K562 (cell line): ENCODE measurements around the gene ZNF330. TPM values are rescaled to one million over a fixed set of nuclear protein-coding genes. Genes with fewer than 3 reads are reported as not detected.

Experiments
- ATAC-seq: fragments of 200-7000 bp; cut with Tn5 transposase; 3 replicates; pipeline ENCODE4 v1.9.1; 2020; ENCODE audit warnings: moderate library complexity
- BruUV-seq: library from RNA; stranded (reverse); fragments of 400-500 nt; replicated peaks from 2 replicates; lab custom pipeline; 2021; lab: Mats Ljungman, UMichigan
- CTCF ChIA-PET: fragments of 300-600 bp; formaldehyde crosslinking; extraction: SDS; loops from one replicate; lab custom pipeline; 2021; ENCODE audit warnings: low intra/inter-chr PET ratio; lab: Yijun Ruan, JAX
- POLR2A ChIA-PET: fragments of 300-600, 350-650 bp; sonication (Branson Sonifier 250); formaldehyde crosslinking; extraction: SDS; loops from one replicate; lab custom pipeline; 2021; ENCODE audit warnings: antibody characterized with exemption, inconsistent platforms; lab: Yijun Ruan, JAX
- DNase-seq, 4 experiments: peaks; one replicate each; pipeline versions ENCODE4 v3.0.0 to v3.0.0-alpha.2; 2011 to 2018; ENCODE audit warnings: low spot score in 3 of 4, mixed read lengths in 3 of 4; ENCODE audit errors: extremely low read depth in 1 of 4
- FAIRE-seq: peaks from 2 replicates; lab custom pipeline; 2011; peaks lifted over from hg19 to GRCh38; lab: Jason Lieb, UNC
- H2AFZ ChIP-seq: 2 replicates; pipeline ENCODE4 v1.6.0; 2011; ENCODE audit warnings: low read depth, low read length, control low read depth, inconsistent platforms
- H3K27ac ChIP-seq: fragments of 200-600 bp; 3 replicates; pipeline ENCODE4 v1.8.0; 2011; ENCODE audit warnings: low read depth, mild to moderate bottlenecking, control low read depth, inconsistent platforms, low read length, moderate library complexity, mixed read lengths; ENCODE audit errors: extremely low read depth
- H3K27me3 ChIP-seq, 2 experiments: fragments of 300-600 bp in 1 of 2; 2 replicates in 1 of 2; 3 replicates in 1 of 2; pipeline versions ENCODE4 v1.6.0 to v1.8.0; 2011; ENCODE audit warnings: inconsistent platforms in 2 of 2, low read length in 2 of 2, mild to moderate bottlenecking in 1 of 2, mixed read lengths in 1 of 2, moderate library complexity in 1 of 2; ENCODE audit not compliant: control insufficient read depth in 2 of 2, insufficient read depth in 2 of 2
- H3K36me3 ChIP-seq: fragments of 300-600 bp; 3 replicates; pipeline ENCODE4 v1.8.0; 2011; ENCODE audit warnings: mild to moderate bottlenecking, low read length, inconsistent platforms; ENCODE audit not compliant: control insufficient read depth, insufficient read depth
- H3K4me1 ChIP-seq, 2 experiments: fragments of 200-600 bp in 1 of 2; replicated peaks in 1 of 2; 2 replicates in 1 of 2; 3 replicates in 1 of 2; pipeline versions ENCODE4 v1.5.1 to v1.8.0; 2011; ENCODE audit warnings: inconsistent platforms in 2 of 2, low read length in 2 of 2, mild to moderate bottlenecking in 1 of 2, mixed read lengths in 1 of 2, moderate library complexity in 1 of 2; ENCODE audit not compliant: control insufficient read depth in 2 of 2, insufficient read depth in 2 of 2
- H3K4me2 ChIP-seq: 2 replicates; pipeline ENCODE4 v1.6.1; 2011; ENCODE audit warnings: low read length, control low read depth, inconsistent platforms, mixed read lengths; ENCODE audit not compliant: insufficient read depth
- H3K4me3 ChIP-seq: fragments of 200-600 bp; sonication (generic), shearing (Covaris generic); 2 replicates; pipeline ENCODE4 v1.5.1; 2016; ENCODE audit warnings: control low read depth, inconsistent platforms
- H3K79me2 ChIP-seq: fragments of 200-600 bp; 3 replicates; pipeline ENCODE4 v1.8.0; 2011; ENCODE audit warnings: low read length, inconsistent platforms; ENCODE audit not compliant: control insufficient read depth, insufficient read depth
- H3K9ac ChIP-seq, 2 experiments: 2 replicates each; pipeline versions ENCODE4 v1.6.0 to v1.6.1; 2011; ENCODE audit warnings: low read depth in 2 of 2, low read length in 2 of 2, control low read depth in 1 of 2, inconsistent platforms in 1 of 2, mild to moderate bottlenecking in 1 of 2, mixed read lengths in 1 of 2; ENCODE audit not compliant: insufficient read depth in 1 of 2
- H3K9me1 ChIP-seq: one replicate; pipeline ENCODE4 v1.6.0; 2011; ENCODE audit warnings: inconsistent platforms, mild to moderate bottlenecking, low read length, moderate library complexity; ENCODE audit not compliant: control insufficient read depth, insufficient read depth
- H3K9me3 ChIP-seq: replicated peaks from 2 replicates; pipeline ENCODE4 v1.5.1; 2011; ENCODE audit warnings: low read depth, low read length, inconsistent platforms; ENCODE audit not compliant: control insufficient read depth, insufficient read depth
- H4K20me1 ChIP-seq: replicated peaks from 2 replicates; pipeline ENCODE4 v1.6.1; 2011; ENCODE audit warnings: low read length, inconsistent platforms, mixed read lengths; ENCODE audit not compliant: control insufficient read depth, insufficient read depth
- ELF1 ChIP-seq: fragments of 200-800 bp; sonication (Bioruptor generic); IDR thresholded peaks from 2 replicates; pipeline ENCODE4 v1.6.1; 2016; ENCODE audit warnings: missing genetic modification characterization, missing compliant biosample characterization
- HDAC3 ChIP-seq: fragments of 450-650 bp; IDR thresholded peaks from 2 replicates; pipeline ENCODE4 v1.6.1; 2018; ENCODE audit warnings: borderline replicate concordance, mild to moderate bottlenecking, moderate library complexity; ENCODE audit not compliant: partially characterized antibody
- KLF10 ChIP-seq: fragments of 250-450 bp; sonication (Bioruptor Pico); IDR thresholded peaks from 2 replicates; pipeline ENCODE4 v1.6.1; 2021; ENCODE audit warnings: matching md5 sums
- ZNF133 ChIP-seq: fragments of 250-450 bp; sonication (Bioruptor Pico); IDR thresholded peaks from 2 replicates; pipeline ENCODE4 v1.4.0; 2020; ENCODE audit warnings: mild to moderate bottlenecking
- WGBS: fragments of 100-300 bp; shearing (Covaris generic); methylation state at CpG from one replicate; pipeline ENCODE4 v1.1.6; 2016; ENCODE audit warnings: low coverage, mixed read lengths; ENCODE audit not compliant: insufficient coverage; ENCODE audit errors: missing lambda C conversion rate; 5-methylcytosine and 5-hydroxymethylcytosine counted together
- in situ Hi-C: fragments of 300-500 bp; cut with MboI; formaldehyde crosslinking; loops from 4 replicates; pipeline ENCODE4 v1.15.0; 2018; ENCODE audit warnings: inconsistent platforms, mixed read lengths
- intact Hi-C: fragments of 100-400 bp; cut with micrococcal nuclease; formaldehyde crosslinking; loops from 2 replicates; pipeline ENCODE4 v1.14.2; 2022
- polyA plus RNA-seq, 8 experiments: library from polyadenylated mRNA; depleted of rRNA in 4 of 8; stranded (reverse) in 5 of 8; unstranded in 3 of 8; fragments of >200 nt; fragmentation: Nextera tagmentation in 2 of 8; fragmentation: Illumina TruSeq in 1 of 8; extraction: Ambion mirVana in 2 of 8; extraction: Trizol in 1 of 8; gene quantifications; 2 replicates each; pipeline versions ENCODE4 v1.2.1 to v1.2.3, GENCODE V29; 2011 to 2014; ENCODE audit warnings: inconsistent platforms in 1 of 8, missing spikeins in 1 of 8
- total RNA-seq, 7 experiments: library from RNA; depleted of rRNA in 6 of 7; stranded (reverse); fragments of >200 nt in 6 of 7; fragmentation: Illumina TruSeq in 2 of 7; extraction: Trizol in 2 of 7; gene quantifications; 2 replicates each; pipeline versions ENCODE4 v1.2.1 to v1.2.3, GENCODE V29; 2011 to 2021; ENCODE audit warnings: low replicate concordance in 1 of 7
- TF ChIP-seq, protein P1 (sequence below): fragments of 200-800 bp; sonication (Bioruptor generic); IDR thresholded peaks from 2 replicates; pipeline ENCODE4 v1.6.1; 2016; ENCODE audit warnings: missing genetic modification characterization, missing compliant biosample characterization

Gene ZNF330
- total and polyA plus RNA-seq, 9 of the 15 experiments (the other 6 are each of a cell fraction or from before 2014, with no cell fraction given) = 70.0 to 115 (median 92.0) TPM

GRCh38 chr4:141195095-141195707 is 25.5 kb upstream of the ZNF330 start:
- H3K36me3 ChIP-seq = no peaks in the 10 kb centered on the region
- POLR2A ChIA-PET = no interaction called here
- intact Hi-C loops = no loop called here
- DNase-seq = no peak
- CTCF ChIA-PET = no interaction called here
- H3K9ac ChIP-seq = no peak overlapping the region
- WGBS = 0% methylated on average over 2 of the region's 2 CpGs
- H3K27ac ChIP-seq = no peak overlapping the region
- ATAC-seq = no peak
- no peak overlapping the region for H3K4me2 ChIP-seq
- H3K4me1 ChIP-seq = no peaks in the 10 kb centered on the region
- H3K79me2 ChIP-seq = no peaks in the 10 kb centered on the region
- H3K9me3 ChIP-seq = no peaks in the 10 kb centered on the region
- no peak for FAIRE-seq
- TF ChIP-seq, protein P1, sequence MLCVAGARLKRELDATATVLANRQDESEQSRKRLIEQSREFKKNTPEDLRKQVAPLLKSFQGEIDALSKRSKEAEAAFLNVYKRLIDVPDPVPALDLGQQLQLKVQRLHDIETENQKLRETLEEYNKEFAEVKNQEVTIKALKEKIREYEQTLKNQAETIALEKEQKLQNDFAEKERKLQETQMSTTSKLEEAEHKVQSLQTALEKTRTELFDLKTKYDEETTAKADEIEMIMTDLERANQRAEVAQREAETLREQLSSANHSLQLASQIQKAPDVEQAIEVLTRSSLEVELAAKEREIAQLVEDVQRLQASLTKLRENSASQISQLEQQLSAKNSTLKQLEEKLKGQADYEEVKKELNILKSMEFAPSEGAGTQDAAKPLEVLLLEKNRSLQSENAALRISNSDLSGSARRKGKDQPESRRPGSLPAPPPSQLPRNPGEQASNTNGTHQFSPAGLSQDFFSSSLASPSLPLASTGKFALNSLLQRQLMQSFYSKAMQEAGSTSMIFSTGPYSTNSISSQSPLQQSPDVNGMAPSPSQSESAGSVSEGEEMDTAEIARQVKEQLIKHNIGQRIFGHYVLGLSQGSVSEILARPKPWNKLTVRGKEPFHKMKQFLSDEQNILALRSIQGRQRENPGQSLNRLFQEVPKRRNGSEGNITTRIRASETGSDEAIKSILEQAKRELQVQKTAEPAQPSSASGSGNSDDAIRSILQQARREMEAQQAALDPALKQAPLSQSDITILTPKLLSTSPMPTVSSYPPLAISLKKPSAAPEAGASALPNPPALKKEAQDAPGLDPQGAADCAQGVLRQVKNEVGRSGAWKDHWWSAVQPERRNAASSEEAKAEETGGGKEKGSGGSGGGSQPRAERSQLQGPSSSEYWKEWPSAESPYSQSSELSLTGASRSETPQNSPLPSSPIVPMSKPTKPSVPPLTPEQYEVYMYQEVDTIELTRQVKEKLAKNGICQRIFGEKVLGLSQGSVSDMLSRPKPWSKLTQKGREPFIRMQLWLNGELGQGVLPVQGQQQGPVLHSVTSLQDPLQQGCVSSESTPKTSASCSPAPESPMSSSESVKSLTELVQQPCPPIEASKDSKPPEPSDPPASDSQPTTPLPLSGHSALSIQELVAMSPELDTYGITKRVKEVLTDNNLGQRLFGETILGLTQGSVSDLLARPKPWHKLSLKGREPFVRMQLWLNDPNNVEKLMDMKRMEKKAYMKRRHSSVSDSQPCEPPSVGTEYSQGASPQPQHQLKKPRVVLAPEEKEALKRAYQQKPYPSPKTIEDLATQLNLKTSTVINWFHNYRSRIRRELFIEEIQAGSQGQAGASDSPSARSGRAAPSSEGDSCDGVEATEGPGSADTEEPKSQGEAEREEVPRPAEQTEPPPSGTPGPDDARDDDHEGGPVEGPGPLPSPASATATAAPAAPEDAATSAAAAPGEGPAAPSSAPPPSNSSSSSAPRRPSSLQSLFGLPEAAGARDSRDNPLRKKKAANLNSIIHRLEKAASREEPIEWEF (CRISPR knock-in tag) = no peak
- no peak for TF ChIP-seq ELF1 (tag)
- TF ChIP-seq KLF10 (CRISPR knock-in tag) = no peak
- TF ChIP-seq ZNF133 = no peak
- no peak for TF ChIP-seq HDAC3
- no peak overlapping the region for H3K4me3 ChIP-seq
- no TSS peak for BruUV-seq
- H2AFZ ChIP-seq = no peak overlapping the region
- in situ Hi-C loops = no loop called here
- H4K20me1 ChIP-seq = no peaks in the 10 kb centered on the region
- no peaks in the 10 kb centered on the region for H3K9me1 ChIP-seq
- H3K27me3 ChIP-seq = no peaks in the 10 kb centered on the region
